Endodermal cell (in vitro differentiated cells): ENCODE data around the gene MTG1. TPM values are rescaled to one million over a fixed set of nuclear protein-coding genes. Genes with fewer than 3 reads are reported as not detected.

Source experiments
- DNase-seq: peaks from one replicate; pipeline ENCODE4 v3.0.0-alpha.2; 2017
- H3K27ac ChIP-seq: 2 replicates; pipeline ENCODE4 v1.5.1; 2013; ENCODE audit warnings: mild to moderate bottlenecking, low read depth, low read length, moderate library complexity
- H3K27me3 ChIP-seq: 2 replicates; pipeline ENCODE4 v1.6.1; 2013; ENCODE audit warnings: mild to moderate bottlenecking, low read length, moderate library complexity; ENCODE audit not compliant: insufficient read depth, control insufficient read depth, poor library complexity, severe bottlenecking
- H3K36me3 ChIP-seq: 2 replicates; pipeline ENCODE4 v1.7.0; 2013; ENCODE audit warnings: mild to moderate bottlenecking, low read length, moderate library complexity; ENCODE audit not compliant: control insufficient read depth, insufficient read depth
- H3K4me1 ChIP-seq: one replicate; pipeline ENCODE4 v1.7.0; 2013; ENCODE audit warnings: low read length; ENCODE audit not compliant: control insufficient read depth, insufficient read depth
- H3K4me3 ChIP-seq: 2 replicates; pipeline ENCODE4 v1.5.1; 2013; ENCODE audit warnings: mild to moderate bottlenecking, low read length, moderate library complexity
- H3K9ac ChIP-seq: 2 replicates; pipeline ENCODE4 v1.6.1; 2013; ENCODE audit warnings: mild to moderate bottlenecking, low read length, moderate library complexity; ENCODE audit not compliant: poor library complexity, severe bottlenecking; ENCODE audit errors: extremely low read depth
- H3K9me3 ChIP-seq: 2 replicates; pipeline ENCODE4 v1.6.1; 2013; ENCODE audit warnings: mild to moderate bottlenecking, low read length, moderate library complexity; ENCODE audit not compliant: control insufficient read depth
- H3K27ac Mint-ChIP-seq: 2 replicates; pipeline ENCODE4 v1.8.0; 2020; ENCODE audit warnings: mixed read lengths
- H3K27me3 Mint-ChIP-seq: 2 replicates; pipeline ENCODE4 v1.8.0; 2021; ENCODE audit warnings: mild to moderate bottlenecking, mixed read lengths; ENCODE audit not compliant: insufficient read depth
- H3K36me3 Mint-ChIP-seq: 2 replicates; pipeline ENCODE4 v1.8.0; 2020; ENCODE audit warnings: low read depth, mixed read lengths
- H3K4me1 Mint-ChIP-seq: 2 replicates; pipeline ENCODE4 v1.8.0; 2020; ENCODE audit warnings: mixed read lengths
- H3K4me3 Mint-ChIP-seq: 2 replicates; pipeline ENCODE4 v1.8.0; 2020; ENCODE audit warnings: mild to moderate bottlenecking, moderate library complexity, mixed read lengths
- H3K9me3 Mint-ChIP-seq: 2 replicates; pipeline ENCODE4 v1.8.0; 2020; ENCODE audit warnings: mild to moderate bottlenecking, mixed read lengths
- WGBS, 2 experiments: methylation state at CpG; one replicate each; pipeline versions ENCODE4 v1.1.5 to v1.1.7; 2013; ENCODE audit warnings: missing lambda C conversion rate in 2 of 2, mixed read lengths in 1 of 2; ENCODE audit not compliant: insufficient coverage in 1 of 2, insufficient read length in 1 of 2; 5-methylcytosine and 5-hydroxymethylcytosine counted together
- total RNA-seq, 2 donors: library from RNA; stranded (reverse); fragmentation: NEBNext Ultra II Directional in 1 of 2; extraction: Animal tissue kit (Norgen Biotek cat#: 25700) in 1 of 2; gene quantifications; 2 replicates in 1 of 2; 3 replicates in 1 of 2; pipeline ENCODE4 v1.2.1, GENCODE V29; 2021
- TF ChIP-seq, protein P1 (sequence below): fragments of 200-600 bp; sonication (generic); conservative IDR thresholded peaks from 2 replicates; pipeline ENCODE4 v1.5.0; 2021; ENCODE audit warnings: antibody characterized with exemption, mild to moderate bottlenecking

MTG1 gene
- total RNA-seq, 2 donors from 2014 or later = 71.3 to 86.0 TPM

DNA sequence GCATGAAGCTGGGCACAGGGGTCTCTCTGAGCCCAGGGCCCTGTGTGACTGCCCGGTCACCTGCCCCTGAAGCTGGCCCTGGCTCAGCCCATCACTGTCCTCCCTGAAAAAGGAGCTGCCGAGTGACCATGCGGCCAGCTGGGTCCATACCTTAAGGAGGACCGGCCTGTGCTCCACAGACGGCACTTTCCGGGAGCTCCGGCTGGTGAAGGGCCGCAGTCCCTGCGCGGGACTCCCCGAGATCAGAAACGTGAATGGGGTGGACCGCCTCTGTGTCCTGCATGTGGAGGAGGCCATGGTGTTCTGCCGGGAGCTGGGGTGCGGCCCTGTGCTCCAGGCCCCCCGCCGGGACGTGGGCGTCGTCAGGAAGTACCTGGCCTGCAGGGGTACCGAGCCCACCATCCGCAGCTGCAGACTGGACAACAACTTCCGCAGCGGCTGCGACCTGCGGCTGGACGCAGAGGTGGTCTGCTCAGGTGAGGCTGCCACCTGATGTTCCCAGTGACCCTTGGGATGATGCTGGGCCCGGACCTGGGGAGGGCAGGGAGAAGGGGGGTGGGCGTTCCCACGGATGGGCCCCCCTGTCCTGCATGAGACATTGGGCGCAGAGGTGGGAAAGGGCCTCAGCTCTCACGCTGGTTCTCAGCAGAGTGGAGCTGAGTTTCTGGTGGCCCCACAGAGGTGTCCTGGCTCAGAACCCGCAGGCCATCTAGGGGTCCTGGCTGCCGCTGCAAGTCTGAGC lies 63.3 kb downstream of the MTG1 start:
- Histone ChIP-seq H3K9ac (no peak overlapping the region), H3K27ac (no peak overlapping the region), H3K27me3 (no peaks in the 10 kb centered on the region), H3K4me1 (no peaks in the 10 kb centered on the region), H3K36me3 (no peaks in the 10 kb centered on the region), H3K9me3 (peaks cover 3% of the 10 kb centered on the region), H3K4me3 (no peak overlapping the region)
- peaks cover 90% of the 10 kb centered on the region for H3K9me3 Mint-ChIP-seq
- WGBS, 2 experiments = 86 to 91% methylated on average over 26 to 34 of the region's 34 CpGs
- H3K4me1 Mint-ChIP-seq = no peaks in the 10 kb centered on the region
- H3K4me3 Mint-ChIP-seq = no peak overlapping the region
- no peak for DNase-seq
- TF ChIP-seq, protein P1, sequence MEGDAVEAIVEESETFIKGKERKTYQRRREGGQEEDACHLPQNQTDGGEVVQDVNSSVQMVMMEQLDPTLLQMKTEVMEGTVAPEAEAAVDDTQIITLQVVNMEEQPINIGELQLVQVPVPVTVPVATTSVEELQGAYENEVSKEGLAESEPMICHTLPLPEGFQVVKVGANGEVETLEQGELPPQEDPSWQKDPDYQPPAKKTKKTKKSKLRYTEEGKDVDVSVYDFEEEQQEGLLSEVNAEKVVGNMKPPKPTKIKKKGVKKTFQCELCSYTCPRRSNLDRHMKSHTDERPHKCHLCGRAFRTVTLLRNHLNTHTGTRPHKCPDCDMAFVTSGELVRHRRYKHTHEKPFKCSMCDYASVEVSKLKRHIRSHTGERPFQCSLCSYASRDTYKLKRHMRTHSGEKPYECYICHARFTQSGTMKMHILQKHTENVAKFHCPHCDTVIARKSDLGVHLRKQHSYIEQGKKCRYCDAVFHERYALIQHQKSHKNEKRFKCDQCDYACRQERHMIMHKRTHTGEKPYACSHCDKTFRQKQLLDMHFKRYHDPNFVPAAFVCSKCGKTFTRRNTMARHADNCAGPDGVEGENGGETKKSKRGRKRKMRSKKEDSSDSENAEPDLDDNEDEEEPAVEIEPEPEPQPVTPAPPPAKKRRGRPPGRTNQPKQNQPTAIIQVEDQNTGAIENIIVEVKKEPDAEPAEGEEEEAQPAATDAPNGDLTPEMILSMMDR = no peak
- peaks cover 2% of the 10 kb centered on the region for H3K36me3 Mint-ChIP-seq
- no peaks in the 10 kb centered on the region for H3K27me3 Mint-ChIP-seq
- H3K27ac Mint-ChIP-seq = no peak overlapping the region

DNA sequence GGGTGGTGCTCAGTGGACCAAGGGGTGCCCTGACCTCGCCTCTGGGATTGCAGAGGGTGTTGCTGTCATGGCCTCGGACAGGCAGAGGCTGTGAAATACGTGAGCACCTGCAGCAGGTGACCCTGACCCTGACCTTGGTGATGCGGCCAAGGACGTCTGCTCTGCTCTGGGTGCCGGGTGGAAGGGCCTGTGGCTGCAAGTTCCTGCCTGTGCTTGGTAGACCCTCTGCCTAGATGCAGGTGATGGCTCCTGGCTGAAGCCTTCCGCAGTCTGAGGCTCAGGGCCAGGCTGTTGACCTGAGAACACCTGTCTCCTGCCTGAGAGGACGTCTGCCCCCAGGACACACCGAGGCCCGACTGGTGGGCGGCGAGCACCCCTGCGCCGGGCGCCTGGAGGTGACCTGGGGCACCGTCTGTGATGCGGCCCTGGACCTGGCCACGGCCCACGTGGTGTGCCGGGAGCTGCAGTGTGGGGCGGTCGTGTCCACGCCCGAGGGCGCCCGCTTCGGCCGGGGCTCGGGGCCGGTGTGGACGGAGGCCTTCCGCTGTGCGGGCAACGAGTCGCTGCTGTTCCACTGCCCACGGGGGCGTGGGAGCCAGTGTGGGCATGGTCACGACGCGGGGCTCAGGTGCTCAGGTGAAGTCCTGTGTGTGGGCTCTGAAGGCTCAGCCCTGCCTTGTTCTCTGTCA lies 64.2 kb downstream of the MTG1 start:
- TF ChIP-seq, protein P1 = no peak
- no peaks in the 10 kb centered on the region for H3K4me1 ChIP-seq
- Mint-ChIP-seq H3K27me3 (no peaks in the 10 kb centered on the region), H3K4me3 (no peak overlapping the region), H3K9me3 (peaks cover 89% of the 10 kb centered on the region), H3K36me3 (peaks cover 2% of the 10 kb centered on the region), H3K4me1 (no peaks in the 10 kb centered on the region), H3K27ac (no peak overlapping the region)
- H3K4me3 ChIP-seq = no peak overlapping the region
- peaks cover 10% of the 10 kb centered on the region for H3K9me3 ChIP-seq
- H3K27ac ChIP-seq = no peak overlapping the region
- WGBS, 2 experiments = 88 to 89% methylated on average over 19 to 40 of the region's 40 CpGs
- no peaks in the 10 kb centered on the region for H3K36me3 ChIP-seq
- no peak for DNase-seq
- no peak overlapping the region for H3K9ac ChIP-seq
- H3K27me3 ChIP-seq = no peaks in the 10 kb centered on the region

DNA sequence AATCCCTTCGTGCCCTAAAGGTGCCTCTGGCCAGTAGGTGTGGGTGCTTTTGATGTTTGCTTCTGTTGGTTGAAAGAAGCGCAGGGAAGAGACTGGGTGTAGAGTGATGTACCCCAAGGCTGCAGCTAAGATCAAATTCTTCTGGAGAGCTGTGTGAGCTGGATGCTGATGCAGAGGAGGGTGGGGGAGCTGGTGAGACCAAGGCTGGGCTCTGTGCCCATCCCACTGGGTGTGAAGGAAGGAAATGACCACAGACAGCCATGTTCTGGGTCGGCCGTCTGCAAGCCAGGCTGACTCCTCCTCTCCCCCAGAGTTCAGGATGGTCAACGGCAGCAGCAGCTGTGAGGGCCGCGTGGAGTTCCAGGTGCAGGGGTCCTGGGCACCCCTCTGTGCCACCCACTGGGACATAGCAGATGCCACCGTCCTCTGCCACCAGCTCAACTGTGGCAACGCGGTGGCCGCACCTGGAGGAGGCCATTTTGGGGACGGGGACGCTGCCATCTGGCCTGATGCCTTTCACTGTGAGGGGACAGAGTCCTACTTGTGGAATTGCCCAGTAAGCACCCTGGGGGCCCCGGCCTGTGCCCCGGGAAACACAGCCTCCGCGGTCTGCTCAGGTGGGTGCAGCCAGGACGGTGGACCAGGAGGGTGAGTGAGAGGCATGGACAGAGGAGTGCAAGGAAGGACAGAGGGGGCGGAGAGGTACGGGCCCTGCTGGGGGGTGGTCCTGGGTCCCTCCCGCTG lies 64.9 kb downstream of the MTG1 start:
- Histone ChIP-seq H3K9ac (no peak overlapping the region), H3K27me3 (no peaks in the 10 kb centered on the region), H3K4me1 (no peaks in the 10 kb centered on the region), H3K9me3 (peaks cover 10% of the 10 kb centered on the region), H3K27ac (no peak overlapping the region), H3K36me3 (no peaks in the 10 kb centered on the region), H3K4me3 (no peak overlapping the region)
- TF ChIP-seq, protein P1 = no peak
- WGBS, 2 experiments = 85 to 87% methylated on average over 15 to 21 of the region's 21 CpGs
- no peak for DNase-seq
- H3K27ac Mint-ChIP-seq = no peak overlapping the region
- no peaks in the 10 kb centered on the region for H3K4me1 Mint-ChIP-seq
- H3K4me3 Mint-ChIP-seq = no peak overlapping the region
- H3K36me3 Mint-ChIP-seq = peaks cover 2% of the 10 kb centered on the region
- peaks cover 89% of the 10 kb centered on the region for H3K9me3 Mint-ChIP-seq
- no peaks in the 10 kb centered on the region for H3K27me3 Mint-ChIP-seq
